ENCODE results near the gene TARS1.

Gene TARS1

GRCh38 chr5:33439905-33440481 is 772 bp upstream of the TARS1 start:
- DNase-seq (ENCODE audit: low spot score), result peak; percentile 10

GRCh38 chr5:33441241-33442177 is 744 bp downstream of the TARS1 start:
- DNase-seq (ENCODE audit: low spot score), result peak; percentile 27

GRCh38 chr5:33444542-33444941 is 3.8 kb downstream of the TARS1 start:
- no peak for DNase-seq (ENCODE audit: low spot score)

GRCh38 chr5:33445798-33446197 is 5.0 kb downstream of the TARS1 start:
- DNase-seq (ENCODE audit: low spot score), result no peak

GRCh38 chr5:33448118-33448517 is 7.4 kb downstream of the TARS1 start:
- no peak for DNase-seq (ENCODE audit: low spot score)

- DNase-seq (ENCODE audit: low spot score), result no peak
These were observed 16.4 kb downstream of the TARS1 start for GRCh38 chr5:33457126-33457525.

- no peak for DNase-seq (ENCODE audit: low spot score)
These were observed 17.1 kb downstream of the TARS1 start for GRCh38 chr5:33457817-33458216.

- DNase-seq (ENCODE audit: low spot score), result no peak
These were observed 19.4 kb downstream of the TARS1 start for GRCh38 chr5:33460210-33460609.

GRCh38 chr5:33462456-33462855 is 21.7 kb downstream of the TARS1 start:
- DNase-seq (ENCODE audit: low spot score), result no peak

- DNase-seq (ENCODE audit: low spot score), result no peak
These were observed 24.4 kb downstream of the TARS1 start for GRCh38 chr5:33465120-33465519.

- DNase-seq (ENCODE audit: low spot score), result no peak
These were observed 28.1 kb downstream of the TARS1 start for GRCh38 chr5:33468775-33469435.

GRCh38 chr5:33470544-33470943 is 29.8 kb downstream of the TARS1 start:
- DNase-seq (ENCODE audit: low spot score), result peak; percentile 14

- no peak for DNase-seq (ENCODE audit: low spot score)
These were observed 32.1 kb downstream of the TARS1 start for GRCh38 chr5:33472805-33473409.

GRCh38 chr5:33474004-33474403 is 33.2 kb downstream of the TARS1 start:
- no peak for DNase-seq (ENCODE audit: low spot score)

- no peak for DNase-seq (ENCODE audit: low spot score)
These were observed 34.2 kb downstream of the TARS1 start for GRCh38 chr5:33474931-33475499.

GRCh38 chr5:33475706-33476105 is 34.9 kb downstream of the TARS1 start:
- DNase-seq (ENCODE audit: low spot score), result no peak

GRCh38 chr5:33476992-33477391 is 36.2 kb downstream of the TARS1 start:
- no peak for DNase-seq (ENCODE audit: low spot score)

- no peak for DNase-seq (ENCODE audit: low spot score)
These were observed 37.1 kb downstream of the TARS1 start for GRCh38 chr5:33477816-33478215.

- no peak for DNase-seq (ENCODE audit: low spot score)
These were observed 38.5 kb downstream of the TARS1 start for GRCh38 chr5:33479311-33479710.

- no peak for DNase-seq (ENCODE audit: low spot score)
These were observed 40.1 kb downstream of the TARS1 start for GRCh38 chr5:33480876-33481275.

- no peak for DNase-seq (ENCODE audit: low spot score)
These were observed 41.6 kb downstream of the TARS1 start for GRCh38 chr5:33482335-33482734.

GRCh38 chr5:33487236-33487635 is 46.5 kb downstream of the TARS1 start:
- no peak for DNase-seq (ENCODE audit: low spot score)

Measured in AG08396 (cell line).